ENCODE measurements around the gene KCNF1.

DNA sequence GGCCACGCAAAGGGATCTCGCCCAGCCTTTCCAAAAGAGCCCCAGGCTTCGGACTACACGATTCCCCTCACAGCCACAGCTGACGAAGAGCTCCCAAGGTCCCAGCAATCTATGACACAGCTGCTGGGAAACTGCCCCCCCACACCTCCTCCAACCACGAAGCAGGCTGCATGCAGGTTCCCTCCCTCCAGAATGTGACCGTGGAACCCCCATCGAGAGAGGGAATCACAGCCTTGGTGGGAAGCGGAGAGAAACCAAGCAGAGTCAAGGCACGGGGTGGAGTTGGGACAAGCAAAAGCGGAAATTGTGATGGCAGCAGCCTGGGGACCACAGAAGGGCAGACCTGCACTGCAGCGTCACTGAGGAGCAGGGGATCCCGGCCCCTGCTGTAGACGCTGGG is 50.3 kb downstream of the KCNF1 start:
- TF ChIP-seq, protein P1, sequence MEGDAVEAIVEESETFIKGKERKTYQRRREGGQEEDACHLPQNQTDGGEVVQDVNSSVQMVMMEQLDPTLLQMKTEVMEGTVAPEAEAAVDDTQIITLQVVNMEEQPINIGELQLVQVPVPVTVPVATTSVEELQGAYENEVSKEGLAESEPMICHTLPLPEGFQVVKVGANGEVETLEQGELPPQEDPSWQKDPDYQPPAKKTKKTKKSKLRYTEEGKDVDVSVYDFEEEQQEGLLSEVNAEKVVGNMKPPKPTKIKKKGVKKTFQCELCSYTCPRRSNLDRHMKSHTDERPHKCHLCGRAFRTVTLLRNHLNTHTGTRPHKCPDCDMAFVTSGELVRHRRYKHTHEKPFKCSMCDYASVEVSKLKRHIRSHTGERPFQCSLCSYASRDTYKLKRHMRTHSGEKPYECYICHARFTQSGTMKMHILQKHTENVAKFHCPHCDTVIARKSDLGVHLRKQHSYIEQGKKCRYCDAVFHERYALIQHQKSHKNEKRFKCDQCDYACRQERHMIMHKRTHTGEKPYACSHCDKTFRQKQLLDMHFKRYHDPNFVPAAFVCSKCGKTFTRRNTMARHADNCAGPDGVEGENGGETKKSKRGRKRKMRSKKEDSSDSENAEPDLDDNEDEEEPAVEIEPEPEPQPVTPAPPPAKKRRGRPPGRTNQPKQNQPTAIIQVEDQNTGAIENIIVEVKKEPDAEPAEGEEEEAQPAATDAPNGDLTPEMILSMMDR (IDR thresholded peaks at IDR 0.05; ENCODE audit: low read depth, low read length) = no peak
- TF ChIP-seq, protein P2, sequence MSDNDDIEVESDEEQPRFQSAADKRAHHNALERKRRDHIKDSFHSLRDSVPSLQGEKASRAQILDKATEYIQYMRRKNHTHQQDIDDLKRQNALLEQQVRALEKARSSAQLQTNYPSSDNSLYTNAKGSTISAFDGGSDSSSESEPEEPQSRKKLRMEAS (IDR thresholded peaks at IDR 0.05; ENCODE audit: low read depth, low read length) = no peak
- no peak for TF ChIP-seq POLR2A (IDR thresholded peaks at IDR 0.05; ENCODE audit: extremely low read depth, insufficient read length)
- TF ChIP-seq MYC (IDR thresholded peaks at IDR 0.05; ENCODE audit: low read depth, low read length) = no peak

Data from NB4 (cell line).